WTC11 (cell line): ENCODE data around the gene SLC39A7. TPM values are rescaled to one million over a fixed set of nuclear protein-coding genes. Genes with fewer than 3 reads are reported as not detected.
"Not testable (repeated sequence)": the region's sequence is repeated elsewhere in the genome, so short reads cannot be mapped to it uniquely, and the experiment has no call there.

ENCODE experiments used
- ATAC-seq: fragments of 200-7000 bp; cut with Tn5 transposase; 2 replicates; pipeline ENCODE4 v1.10.0; 2021; ENCODE audit warnings: mild to moderate bottlenecking, moderate library complexity
- CTCF ChIA-PET: fragments of 300-600 bp; sonication (Branson Sonifier 250); formaldehyde crosslinking; loops from one replicate; lab custom pipeline; 2021; ENCODE audit warnings: antibody characterized with exemption; lab: Charles Lee
- POLR2A ChIA-PET: fragments of 350-600 bp; sonication (Branson Sonifier 250); formaldehyde crosslinking; loops from one replicate; lab custom pipeline; 2021; ENCODE audit warnings: antibody characterized with exemption; lab: Charles Lee
- DNase-seq: peaks from one replicate; pipeline ENCODE4 v3.0.0; 2021; ENCODE audit warnings: low spot score
- H3K27ac Mint-ChIP-seq: 2 replicates; pipeline ENCODE4 v1.8.0; 2021; ENCODE audit warnings: mixed read lengths
- H3K27me3 Mint-ChIP-seq: 2 replicates; pipeline ENCODE4 v1.8.0; 2021; ENCODE audit warnings: low read depth, mild to moderate bottlenecking, moderate library complexity, mixed read lengths
- H3K36me3 Mint-ChIP-seq: 2 replicates; pipeline ENCODE4 v1.8.0; 2021; ENCODE audit warnings: mixed read lengths
- H3K4me1 Mint-ChIP-seq: 2 replicates; pipeline ENCODE4 v1.8.0; 2022; ENCODE audit warnings: mixed read lengths
- H3K4me3 Mint-ChIP-seq: 2 replicates; pipeline ENCODE4 v1.8.0; 2021; ENCODE audit warnings: mild to moderate bottlenecking, moderate library complexity, mixed read lengths
- H3K9me3 Mint-ChIP-seq: 2 replicates; pipeline ENCODE4 v1.8.0; 2021; ENCODE audit warnings: mixed read lengths
- AFF4 ChIP-seq: sonication (generic); formaldehyde crosslinking; IDR thresholded peaks from 2 replicates; pipeline ENCODE4 v1.8.1; 2023; ENCODE audit warnings: mild to moderate bottlenecking, missing genetic modification reagents, borderline replicate concordance
- AR ChIP-seq: fragments of 250-450 bp; sonication (Bioruptor Pico); IDR thresholded peaks from 2 replicates; pipeline ENCODE4 v1.9.0; 2021; ENCODE audit warnings: mild to moderate bottlenecking
- CREB1 ChIP-seq: sonication (generic); formaldehyde crosslinking; IDR thresholded peaks from 2 replicates; pipeline ENCODE4 v1.8.0; 2023; ENCODE audit warnings: mild to moderate bottlenecking, missing genetic modification reagents
- E2F1 ChIP-seq: sonication (generic); formaldehyde crosslinking; IDR thresholded peaks from 2 replicates; pipeline ENCODE4 v1.8.0; 2022; ENCODE audit warnings: mild to moderate bottlenecking, missing genetic modification reagents
- HMGA2 ChIP-seq: fragments of 250-450 bp; sonication (Bioruptor Pico); IDR thresholded peaks from 2 replicates; pipeline ENCODE4 v1.4.0; 2021; ENCODE audit warnings: mild to moderate bottlenecking, moderate library complexity
- MLX ChIP-seq: sonication (generic); formaldehyde crosslinking; IDR thresholded peaks from 2 replicates; pipeline ENCODE4 v1.8.1; 2023; ENCODE audit warnings: mild to moderate bottlenecking, missing genetic modification reagents, moderate library complexity
- NFYB ChIP-seq: sonication (generic); formaldehyde crosslinking; conservative IDR thresholded peaks from 2 replicates; pipeline ENCODE4 v1.8.0; 2022; ENCODE audit warnings: low read depth, missing genetic modification reagents
- PRDM15 ChIP-seq: sonication (generic); formaldehyde crosslinking; IDR thresholded peaks from 2 replicates; pipeline ENCODE4 v1.8.0; 2022; ENCODE audit warnings: missing genetic modification reagents
- PREB ChIP-seq: sonication (generic); formaldehyde crosslinking; IDR thresholded peaks from 2 replicates; pipeline ENCODE4 v1.8.1; 2022; ENCODE audit warnings: mild to moderate bottlenecking, missing genetic modification reagents, moderate library complexity, borderline replicate concordance
- RORB ChIP-seq: fragments of 250-450 bp; sonication (Bioruptor Pico); IDR thresholded peaks from 2 replicates; pipeline ENCODE4 v1.9.0; 2021; ENCODE audit warnings: mild to moderate bottlenecking
- SOX15 ChIP-seq: fragments of 250-450 bp; sonication (Bioruptor Pico); IDR thresholded peaks from 2 replicates; pipeline ENCODE4 v1.9.0; 2021; ENCODE audit warnings: mild to moderate bottlenecking
- SP1 ChIP-seq: sonication (generic); formaldehyde crosslinking; conservative IDR thresholded peaks from 2 replicates; pipeline ENCODE4 v1.8.1; 2022; ENCODE audit warnings: missing genetic modification reagents
- STAT6 ChIP-seq: sonication (generic); formaldehyde crosslinking; conservative IDR thresholded peaks from 2 replicates; pipeline ENCODE4 v1.8.1; 2023; ENCODE audit warnings: mild to moderate bottlenecking, low read depth, missing genetic modification reagents, moderate library complexity
- TP53 ChIP-seq: sonication (generic); formaldehyde crosslinking; IDR thresholded peaks from 2 replicates; pipeline ENCODE4 v1.8.1; 2023; ENCODE audit warnings: mild to moderate bottlenecking, missing genetic modification reagents
- ZNF416 ChIP-seq: fragments of 250-450 bp; sonication (Bioruptor Pico); IDR thresholded peaks from 2 replicates; pipeline ENCODE4 v1.9.0; 2021; ENCODE audit warnings: mild to moderate bottlenecking, inconsistent platforms
- total RNA-seq: library from RNA; stranded (reverse); gene quantifications from 3 replicates; pipeline ENCODE4 v1.2.3, GENCODE V29; 2021

SLC39A7 gene
- total RNA-seq, 1 experiment from 2014 or later: 163 TPM

- TF ChIP-seq AFF4 (CRISPR knock-in tag): no peak
- no peak for TF ChIP-seq E2F1 (CRISPR knock-in tag)
- TF ChIP-seq TP53 (CRISPR knock-in tag): no peak
- TF ChIP-seq AR (CRISPR knock-in tag): no peak
- no peak for TF ChIP-seq PRDM15 (CRISPR knock-in tag)
- no peak for TF ChIP-seq SOX15 (CRISPR knock-in tag)
Measured at GRCh38 chr6:33217681-33218080, 17.0 kb downstream of the SLC39A7 start (continued).

- peak overlapping the region; percentile 71; the same call in 1 of the 2 replicates for H3K27ac Mint-ChIP-seq
- peaks cover 21% of the 10 kb centered on the region for H3K4me1 Mint-ChIP-seq
- DNase-seq, POLR2A ChIA-PET, H3K36me3 Mint-ChIP-seq, H3K9me3 Mint-ChIP-seq: not testable (repeated sequence)
- CTCF ChIA-PET: interaction anchor here (0.6 to 2.4 kb wide), 11 partner anchors 9 to 293 kb away, joined by 3 to 31 read pairs (median 3); partner anchors contain the start of genes COL11A2, HSD17B8 and RING1
- peak; percentile 18; the same call in 1 of the 2 replicates for ATAC-seq
- H3K27me3 Mint-ChIP-seq: peaks cover 27% of the 10 kb centered on the region
- peak overlapping the region; percentile 59 for H3K4me3 Mint-ChIP-seq
Measured at GRCh38 chr6:33226503-33227120, 25.9 kb downstream of the SLC39A7 start.

- CTCF ChIA-PET: interaction anchor here (0.6 to 3.8 kb wide), 11 partner anchors 9 to 251 kb away, joined by 3 to 28 read pairs (median 3); no protein-coding TSS in a partner anchor
- peaks cover 27% of the 10 kb centered on the region for H3K27me3 Mint-ChIP-seq
- H3K27ac Mint-ChIP-seq: peak overlapping the region; percentile 77
- POLR2A ChIA-PET: interaction anchor here (0.6 to 0.7 kb wide), 2 partner anchors 23 to 155 kb away, joined by 3 read pairs; no protein-coding TSS in a partner anchor
- H3K9me3 Mint-ChIP-seq: no peaks in the 10 kb centered on the region
- H3K4me1 Mint-ChIP-seq: peaks cover 18% of the 10 kb centered on the region
- no peaks in the 10 kb centered on the region for H3K36me3 Mint-ChIP-seq
- no peak for DNase-seq
- peak; percentile 71 for ATAC-seq
- H3K4me3 Mint-ChIP-seq: peak overlapping the region; percentile 10
- no peak for TF ChIP-seq RORB (CRISPR knock-in tag)
- no peak for TF ChIP-seq STAT6 (CRISPR knock-in tag)
- TF ChIP-seq HMGA2 (CRISPR knock-in tag): no peak
- no peak for TF ChIP-seq ZNF416
- no peak for TF ChIP-seq SP1
- no peak for TF ChIP-seq CREB1 (CRISPR knock-in tag)
- no peak for TF ChIP-seq NFYB (CRISPR knock-in tag)
- no peak for TF ChIP-seq PREB
- TF ChIP-seq MLX: no peak
Measured at GRCh38 chr6:33235221-33235634, 34.6 kb downstream of the SLC39A7 start.
